K562 (cell line): Measurements from ENCODE around the gene OR51V1. TPM values are rescaled to one million over a fixed set of nuclear protein-coding genes. Genes with fewer than 3 reads are reported as not detected.
"Not testable (repeated sequence)": the region's sequence is repeated elsewhere in the genome, so short reads cannot be mapped to it uniquely, and the experiment has no call there.

Experiments used
- ATAC-seq: fragments of 200-7000 bp; cut with Tn5 transposase; 3 replicates; pipeline ENCODE4 v1.9.1; 2020; ENCODE audit warnings: moderate library complexity
- BruUV-seq: library from RNA; stranded (reverse); fragments of 400-500 nt; replicated peaks from 2 replicates; lab custom pipeline; 2021; lab: Mats Ljungman, UMichigan
- CTCF ChIA-PET: fragments of 300-600 bp; formaldehyde crosslinking; extraction: SDS; loops from one replicate; lab custom pipeline; 2021; ENCODE audit warnings: low intra/inter-chr PET ratio; lab: Yijun Ruan, JAX
- POLR2A ChIA-PET: fragments of 300-600, 350-650 bp; sonication (Branson Sonifier 250); formaldehyde crosslinking; extraction: SDS; loops from one replicate; lab custom pipeline; 2021; ENCODE audit warnings: antibody characterized with exemption, inconsistent platforms; lab: Yijun Ruan, JAX
- DNase-seq, 4 experiments: peaks; one replicate each; pipeline versions ENCODE4 v3.0.0 to v3.0.0-alpha.2; 2011 to 2018; ENCODE audit warnings: low spot score in 3 of 4, mixed read lengths in 3 of 4; ENCODE audit errors: extremely low read depth in 1 of 4
- FAIRE-seq: peaks from 2 replicates; lab custom pipeline; 2011; peaks lifted over from hg19 to GRCh38; lab: Jason Lieb, UNC
- H2AFZ ChIP-seq: 2 replicates; pipeline ENCODE4 v1.6.0; 2011; ENCODE audit warnings: low read depth, low read length, control low read depth, inconsistent platforms
- H3K27ac ChIP-seq: fragments of 200-600 bp; 3 replicates; pipeline ENCODE4 v1.8.0; 2011; ENCODE audit warnings: low read depth, mild to moderate bottlenecking, control low read depth, inconsistent platforms, low read length, moderate library complexity, mixed read lengths; ENCODE audit errors: extremely low read depth
- H3K27me3 ChIP-seq, 2 experiments: fragments of 300-600 bp in 1 of 2; 2 replicates in 1 of 2; 3 replicates in 1 of 2; pipeline versions ENCODE4 v1.6.0 to v1.8.0; 2011; ENCODE audit warnings: inconsistent platforms in 2 of 2, low read length in 2 of 2, mild to moderate bottlenecking in 1 of 2, mixed read lengths in 1 of 2, moderate library complexity in 1 of 2; ENCODE audit not compliant: control insufficient read depth in 2 of 2, insufficient read depth in 2 of 2
- H3K36me3 ChIP-seq: fragments of 300-600 bp; 3 replicates; pipeline ENCODE4 v1.8.0; 2011; ENCODE audit warnings: mild to moderate bottlenecking, low read length, inconsistent platforms; ENCODE audit not compliant: control insufficient read depth, insufficient read depth
- H3K4me1 ChIP-seq, 2 experiments: fragments of 200-600 bp in 1 of 2; replicated peaks in 1 of 2; 2 replicates in 1 of 2; 3 replicates in 1 of 2; pipeline versions ENCODE4 v1.5.1 to v1.8.0; 2011; ENCODE audit warnings: inconsistent platforms in 2 of 2, low read length in 2 of 2, mild to moderate bottlenecking in 1 of 2, mixed read lengths in 1 of 2, moderate library complexity in 1 of 2; ENCODE audit not compliant: control insufficient read depth in 2 of 2, insufficient read depth in 2 of 2
- H3K4me2 ChIP-seq: 2 replicates; pipeline ENCODE4 v1.6.1; 2011; ENCODE audit warnings: low read length, control low read depth, inconsistent platforms, mixed read lengths; ENCODE audit not compliant: insufficient read depth
- H3K4me3 ChIP-seq: fragments of 200-600 bp; sonication (generic), shearing (Covaris generic); 2 replicates; pipeline ENCODE4 v1.5.1; 2016; ENCODE audit warnings: control low read depth, inconsistent platforms
- H3K79me2 ChIP-seq: fragments of 200-600 bp; 3 replicates; pipeline ENCODE4 v1.8.0; 2011; ENCODE audit warnings: low read length, inconsistent platforms; ENCODE audit not compliant: control insufficient read depth, insufficient read depth
- H3K9ac ChIP-seq, 2 experiments: 2 replicates each; pipeline versions ENCODE4 v1.6.0 to v1.6.1; 2011; ENCODE audit warnings: low read depth in 2 of 2, low read length in 2 of 2, control low read depth in 1 of 2, inconsistent platforms in 1 of 2, mild to moderate bottlenecking in 1 of 2, mixed read lengths in 1 of 2; ENCODE audit not compliant: insufficient read depth in 1 of 2
- H3K9me1 ChIP-seq: one replicate; pipeline ENCODE4 v1.6.0; 2011; ENCODE audit warnings: inconsistent platforms, mild to moderate bottlenecking, low read length, moderate library complexity; ENCODE audit not compliant: control insufficient read depth, insufficient read depth
- H3K9me3 ChIP-seq: replicated peaks from 2 replicates; pipeline ENCODE4 v1.5.1; 2011; ENCODE audit warnings: low read depth, low read length, inconsistent platforms; ENCODE audit not compliant: control insufficient read depth, insufficient read depth
- H4K20me1 ChIP-seq: replicated peaks from 2 replicates; pipeline ENCODE4 v1.6.1; 2011; ENCODE audit warnings: low read length, inconsistent platforms, mixed read lengths; ENCODE audit not compliant: control insufficient read depth, insufficient read depth
- ARNT ChIP-seq, 2 experiments: fragments of 450-650 bp; IDR thresholded peaks; 2 replicates each; pipeline ENCODE4 v1.6.1; 2016; ENCODE audit warnings: mild to moderate bottlenecking in 1 of 2
- CEBPB ChIP-seq: fragments of 450-650 bp; IDR thresholded peaks from 2 replicates; pipeline ENCODE4 v1.6.1; 2016; ENCODE audit warnings: missing genetic modification characterization, missing compliant biosample characterization
- DPF2 ChIP-seq: fragments of 450-650 bp; IDR thresholded peaks from 2 replicates; pipeline ENCODE4 v1.6.1; 2016
- ELF4 ChIP-seq: fragments of 450-650 bp; formaldehyde crosslinking; IDR thresholded peaks from 2 replicates; pipeline ENCODE4 v1.4.0; 2022; ENCODE audit warnings: missing genetic modification characterization
- FOXA3 ChIP-seq, 2 experiments: fragments of 450-650 bp in 1 of 2; sonication (generic) in 1 of 2; formaldehyde crosslinking; IDR thresholded peaks in 1 of 2; conservative IDR thresholded peaks in 1 of 2; 2 replicates each; pipeline versions ENCODE4 v1.4.0 to v1.8.0; 2020 to 2022; ENCODE audit warnings: mild to moderate bottlenecking in 2 of 2, missing genetic modification reagents in 1 of 2
- FOXK2 ChIP-seq, 2 experiments: fragments of 450-650 bp; IDR thresholded peaks in 1 of 2; conservative IDR thresholded peaks in 1 of 2; 2 replicates each; pipeline ENCODE4 v1.6.1; 2016; ENCODE audit warnings: low read depth in 2 of 2, mild to moderate bottlenecking in 1 of 2
- FOXM1 ChIP-seq, 2 experiments: fragments of 450-650 bp in 1 of 2; sonication (generic) in 1 of 2; formaldehyde crosslinking in 1 of 2; IDR thresholded peaks; 2 replicates each; pipeline versions ENCODE4 v1.6.1 to v1.9.0; 2017 to 2022; ENCODE audit warnings: low read depth in 2 of 2, mild to moderate bottlenecking in 2 of 2, missing genetic modification reagents in 1 of 2, moderate library complexity in 1 of 2
- HDGF ChIP-seq: fragments of 450-650 bp; IDR thresholded peaks from 2 replicates; pipeline ENCODE4 v1.6.1; 2016
- MLLT1 ChIP-seq, 2 experiments: fragments of 450-650 bp; IDR thresholded peaks; 2 replicates each; pipeline ENCODE4 v1.6.1; 2016
- MNT ChIP-seq, 2 experiments: fragments of 450-650 bp; conservative IDR thresholded peaks; 2 replicates each; pipeline ENCODE4 v1.6.1; 2017; ENCODE audit warnings: mild to moderate bottlenecking in 2 of 2, moderate library complexity in 2 of 2
- NCOA2 ChIP-seq, 2 experiments: fragments of 450-650 bp; IDR thresholded peaks; 2 replicates each; pipeline ENCODE4 v1.6.1; 2018; ENCODE audit warnings: mild to moderate bottlenecking in 2 of 2, moderate library complexity in 1 of 2; ENCODE audit not compliant: partially characterized antibody in 2 of 2
- POLR2A ChIP-seq: fragments of 450-650 bp; conservative IDR thresholded peaks from 2 replicates; pipeline ENCODE4 v1.6.1; 2016
- POLR2B ChIP-seq: fragments of 450-650 bp; IDR thresholded peaks from 2 replicates; pipeline ENCODE4 v1.6.1; 2018; ENCODE audit warnings: low read depth; ENCODE audit not compliant: partially characterized antibody
- SMARCA4 ChIP-seq: fragments of 450-650 bp; IDR thresholded peaks from 2 replicates; pipeline ENCODE4 v1.6.1; 2016
- SOX6 ChIP-seq: fragments of 450-650 bp; IDR thresholded peaks from 2 replicates; pipeline ENCODE4 v1.6.1; 2014; ENCODE audit warnings: mild to moderate bottlenecking
- SUPT5H ChIP-seq: fragments of 450-650 bp; IDR thresholded peaks from 2 replicates; pipeline ENCODE4 v1.6.1; 2016
- ZNF436 ChIP-seq: fragments of 250-450, 450-650 bp; sonication (Bioruptor Pico); formaldehyde crosslinking; IDR thresholded peaks from 2 replicates; pipeline ENCODE4 v1.7.0; 2020; ENCODE audit warnings: mild to moderate bottlenecking
- WGBS: fragments of 100-300 bp; shearing (Covaris generic); methylation state at CpG from one replicate; pipeline ENCODE4 v1.1.6; 2016; ENCODE audit warnings: low coverage, mixed read lengths; ENCODE audit not compliant: insufficient coverage; ENCODE audit errors: missing lambda C conversion rate; 5-methylcytosine and 5-hydroxymethylcytosine counted together
- in situ Hi-C: fragments of 300-500 bp; cut with MboI; formaldehyde crosslinking; loops from 4 replicates; pipeline ENCODE4 v1.15.0; 2018; ENCODE audit warnings: inconsistent platforms, mixed read lengths
- intact Hi-C: fragments of 100-400 bp; cut with micrococcal nuclease; formaldehyde crosslinking; loops from 2 replicates; pipeline ENCODE4 v1.14.2; 2022
- polyA plus RNA-seq, 8 experiments: library from polyadenylated mRNA; depleted of rRNA in 4 of 8; stranded (reverse) in 5 of 8; unstranded in 3 of 8; fragments of >200 nt; fragmentation: Nextera tagmentation in 2 of 8; fragmentation: Illumina TruSeq in 1 of 8; extraction: Ambion mirVana in 2 of 8; extraction: Trizol in 1 of 8; gene quantifications; 2 replicates each; pipeline versions ENCODE4 v1.2.1 to v1.2.3, GENCODE V29; 2011 to 2014; ENCODE audit warnings: inconsistent platforms in 1 of 8, missing spikeins in 1 of 8
- total RNA-seq, 7 experiments: library from RNA; depleted of rRNA in 6 of 7; stranded (reverse); fragments of >200 nt in 6 of 7; fragmentation: Illumina TruSeq in 2 of 7; extraction: Trizol in 2 of 7; gene quantifications; 2 replicates each; pipeline versions ENCODE4 v1.2.1 to v1.2.3, GENCODE V29; 2011 to 2021; ENCODE audit warnings: low replicate concordance in 1 of 7
- TF ChIP-seq, protein P1 (sequence below): fragments of 250-450 bp; sonication (Bioruptor Pico); IDR thresholded peaks from 2 replicates; pipeline ENCODE4 v1.9.0; 2021; ENCODE audit warnings: mild to moderate bottlenecking, inconsistent platforms

The OR51V1 gene
- total and polyA plus RNA-seq, 9 of the 15 experiments (the other 6 are each of a cell fraction or from before 2014, with no cell fraction given): not detected

GRCh38 chr11:5249807-5250396 is 49.4 kb upstream of the OR51V1 start, which contains the start of gene HBG1:
Gene HBG1, minus strand, starts transcription at chr11:5249857. Its CDS starts 53 bp downstream, at chr11:5249804.
- BruUV-seq; H3K4me1 ChIP-seq; H4K20me1 ChIP-seq; CTCF ChIA-PET; in situ Hi-C loops; H3K27me3 ChIP-seq; H3K9me1 ChIP-seq; H2AFZ ChIP-seq; H3K9me3 ChIP-seq; TF ChIP-seq FOXM1 (CRISPR knock-in tag; IDR thresholded peaks at IDR 0.05; ENCODE audit: low read depth): not testable (repeated sequence)
- ATAC-seq: peak; percentile 78
- peak within 1 kb of the TSS; percentile 58 for H3K4me3 ChIP-seq
- H3K27ac ChIP-seq: peak within 1 kb of the TSS; percentile 73
- DNase-seq: peak in 1 of 4 experiments; percentile 46
- peaks cover 52% of the 10 kb centered on the region for H3K36me3 ChIP-seq
- intact Hi-C loops: loop anchor here (2.0 kb wide), 1 partner anchor 45 kb away; no protein-coding TSS in a partner anchor
- 3% methylated on average over 3 of the region's 9 CpGs for WGBS
- peak within 1 kb of the TSS; percentile 94 for H3K4me2 ChIP-seq
- POLR2A ChIA-PET: interaction anchor here (0.7 to 6.9 kb wide), 9 partner anchors 9 to 39 kb away, joined by 3 to 30 read pairs (median 4); partner anchors contain the start of gene HBE1
- H3K79me2 ChIP-seq: peaks cover 90% of the 10 kb centered on the region
- peak within 1 kb of the TSS; percentile 70 to 81; a peak in 3 of 4 replicates for H3K9ac ChIP-seq
- FAIRE-seq: peak; percentile 99
- TF ChIP-seq SUPT5H: peak; percentile 54; the same call in 1 of the 2 replicates
- peak in 1 of 2 experiments; percentile 32; a peak in 1 of 4 replicates for TF ChIP-seq FOXA3 (CRISPR knock-in tag; conservative IDR thresholded peaks at IDR 0.05 in 1 of 2, IDR thresholded peaks at IDR 0.05 in 1 of 2)
- TF ChIP-seq SOX6: peak; percentile 36; the same call in 1 of the 2 replicates
- peak; percentile 47 for TF ChIP-seq POLR2B
- peak; percentile 94 for TF ChIP-seq CEBPB
- TF ChIP-seq, protein P1, sequence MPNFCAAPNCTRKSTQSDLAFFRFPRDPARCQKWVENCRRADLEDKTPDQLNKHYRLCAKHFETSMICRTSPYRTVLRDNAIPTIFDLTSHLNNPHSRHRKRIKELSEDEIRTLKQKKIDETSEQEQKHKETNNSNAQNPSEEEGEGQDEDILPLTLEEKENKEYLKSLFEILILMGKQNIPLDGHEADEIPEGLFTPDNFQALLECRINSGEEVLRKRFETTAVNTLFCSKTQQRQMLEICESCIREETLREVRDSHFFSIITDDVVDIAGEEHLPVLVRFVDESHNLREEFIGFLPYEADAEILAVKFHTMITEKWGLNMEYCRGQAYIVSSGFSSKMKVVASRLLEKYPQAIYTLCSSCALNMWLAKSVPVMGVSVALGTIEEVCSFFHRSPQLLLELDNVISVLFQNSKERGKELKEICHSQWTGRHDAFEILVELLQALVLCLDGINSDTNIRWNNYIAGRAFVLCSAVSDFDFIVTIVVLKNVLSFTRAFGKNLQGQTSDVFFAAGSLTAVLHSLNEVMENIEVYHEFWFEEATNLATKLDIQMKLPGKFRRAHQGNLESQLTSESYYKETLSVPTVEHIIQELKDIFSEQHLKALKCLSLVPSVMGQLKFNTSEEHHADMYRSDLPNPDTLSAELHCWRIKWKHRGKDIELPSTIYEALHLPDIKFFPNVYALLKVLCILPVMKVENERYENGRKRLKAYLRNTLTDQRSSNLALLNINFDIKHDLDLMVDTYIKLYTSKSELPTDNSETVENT (CRISPR knock-in tag): 0 out of 2 replicates have a peak, but pooled peaks have one; percentile 14
- peak; percentile 33; the same call in 1 of the 2 replicates for TF ChIP-seq DPF2
- TF ChIP-seq POLR2A: peak; percentile 57
- peak; percentile 49; the same call in 1 of the 2 replicates for TF ChIP-seq ELF4 (CRISPR knock-in tag)
- TF ChIP-seq ZNF436 (CRISPR knock-in tag): peak; percentile 53; the same call in 1 of the 2 replicates
- TF ChIP-seq FOXK2 (conservative IDR thresholded peaks at IDR 0.05 in 1 of 2, IDR thresholded peaks at IDR 0.05 in 1 of 2; ENCODE audit: low read depth in 2 of 2): 0 out of 4 replicates have a peak, but pooled peaks of 1 of the 2 experiments have one; percentile 21
- peak in 1 of 2 experiments; percentile 73 for TF ChIP-seq NCOA2 (IDR thresholded peaks at IDR 0.05; ENCODE audit: partially characterized antibody in 2 of 2)
- TF ChIP-seq ARNT (IDR thresholded peaks at IDR 0.05): peak in 1 of 2 experiments; percentile 50; a peak in 1 of 4 replicates
- 0 out of 2 replicates have a peak, but pooled peaks have one; percentile 56 for TF ChIP-seq HDGF
- peak; percentile 71 to 86 for TF ChIP-seq MLLT1 (IDR thresholded peaks at IDR 0.05)
- TF ChIP-seq MNT (conservative IDR thresholded peaks at IDR 0.05): peak in 1 of 2 experiments; percentile 8; a peak in 2 of 4 replicates
- peak; percentile 53 for TF ChIP-seq FOXM1 (IDR thresholded peaks at IDR 0.05; ENCODE audit: low read depth)
- TF ChIP-seq SMARCA4: peak; percentile 62; the same call in 1 of the 2 replicates
